Tibial artery (tissue), 4 donors: Measurements from ENCODE around the gene LGALS3BP.

Experiments used
- DNase-seq, 2 donors: peaks; one replicate each; pipeline ENCODE4 v3.0.0-alpha.2; 2019
- H3K27ac ChIP-seq, 2 donors: fragments of 200-600 bp; sonication (generic) in 1 of 2; 1 replicate in 1 of 2; 2 replicates in 1 of 2; pipeline ENCODE4 v1.5.1; 2018 to 2019; ENCODE audit warnings: mild to moderate bottlenecking in 1 of 2
- H3K27me3 ChIP-seq, 2 donors: fragments of 200-600 bp; sonication (generic) in 1 of 2; one replicate each; pipeline versions ENCODE4 v1.5.1 to v1.6.0; 2016 to 2019
- H3K36me3 ChIP-seq, 3 donors: fragments of 200-600 bp; sonication (generic) in 2 of 3; one replicate each; pipeline ENCODE4 v1.5.1; 2016 to 2019; ENCODE audit warnings: mild to moderate bottlenecking in 2 of 3
- H3K4me1 ChIP-seq, 4 donors: fragments of 200-600 bp; sonication (generic) in 2 of 4; 1 replicate in 3 of 4; 2 replicates in 1 of 4; pipeline ENCODE4 v1.5.1; 2016 to 2019
- H3K4me3 ChIP-seq, 2 donors: fragments of 200-600 bp; sonication (generic) in 1 of 2; 1 replicate in 1 of 2; 2 replicates in 1 of 2; pipeline ENCODE4 v1.5.1; 2018 to 2019; ENCODE audit warnings: mild to moderate bottlenecking in 2 of 2
- H3K9me3 ChIP-seq, 3 donors: fragments of 200-600 bp; sonication (generic) in 1 of 3; one replicate each; pipeline ENCODE4 v1.5.1; 2016 to 2019
- intact Hi-C: fragments of 100-400 bp; cut with DNase I; formaldehyde crosslinking; loops from one replicate; pipeline ENCODE4 v1.15.0; 2023; ENCODE audit warnings: low total_unique reads
- TF ChIP-seq, protein P1 (sequence below), 2 experiments: fragments of 200-600 bp in 1 of 2; fragments of 450-650 bp in 1 of 2; IDR thresholded peaks; one replicate each; pipeline ENCODE4 v1.5.1; 2017 to 2019; ENCODE audit warnings: antibody characterized with exemption in 2 of 2, mild to moderate bottlenecking in 1 of 2, moderate library complexity in 1 of 2

Gene LGALS3BP

DNA sequence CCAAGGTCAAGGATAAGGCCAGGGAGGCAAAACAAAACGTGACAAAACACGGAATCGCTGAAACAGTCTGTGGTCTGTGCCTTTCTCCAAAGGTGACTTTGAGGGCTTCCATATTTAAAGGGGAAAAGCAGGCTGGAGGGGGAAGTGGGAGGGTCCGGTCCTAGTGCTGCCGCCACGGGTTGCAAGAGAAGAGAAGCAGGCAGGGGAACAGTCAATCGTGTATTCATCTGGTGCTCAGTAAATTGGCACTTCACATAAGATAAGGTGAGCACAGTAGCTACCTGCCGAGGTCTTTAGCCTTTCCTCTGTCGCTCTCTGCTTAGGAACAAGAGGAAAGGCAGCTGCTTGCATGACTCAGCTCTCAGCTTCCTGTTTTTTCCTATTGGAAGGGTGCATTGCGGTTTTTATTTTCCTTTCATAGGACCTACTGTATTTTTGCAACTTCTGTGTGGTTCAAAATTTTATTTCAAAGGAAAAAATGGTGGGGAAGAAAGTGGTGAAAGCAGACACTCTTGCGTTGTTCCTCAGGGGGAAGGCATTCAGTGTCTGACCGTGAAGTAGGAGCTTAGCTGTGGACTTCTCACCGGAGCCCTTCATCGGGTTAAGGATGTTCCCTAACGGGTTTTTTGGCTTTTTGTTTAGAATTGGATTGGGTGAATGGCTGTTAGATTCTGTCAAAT, 7.1 kb upstream of the LGALS3BP start:
- intact Hi-C loops = no loop called here
- H3K27me3 ChIP-seq = no peaks in the 10 kb centered on the region
- H3K9me3 ChIP-seq = no peaks in the 10 kb centered on the region
- H3K36me3 ChIP-seq = peaks cover 15 to 19% (median 19%) of the 10 kb centered on the region in 3 donors
- H3K27ac ChIP-seq = peak overlapping the region; percentile 25 to 36
- peak overlapping the region; percentile 28 to 36 for H3K4me3 ChIP-seq
- DNase-seq = no peak
- TF ChIP-seq, protein P1, sequence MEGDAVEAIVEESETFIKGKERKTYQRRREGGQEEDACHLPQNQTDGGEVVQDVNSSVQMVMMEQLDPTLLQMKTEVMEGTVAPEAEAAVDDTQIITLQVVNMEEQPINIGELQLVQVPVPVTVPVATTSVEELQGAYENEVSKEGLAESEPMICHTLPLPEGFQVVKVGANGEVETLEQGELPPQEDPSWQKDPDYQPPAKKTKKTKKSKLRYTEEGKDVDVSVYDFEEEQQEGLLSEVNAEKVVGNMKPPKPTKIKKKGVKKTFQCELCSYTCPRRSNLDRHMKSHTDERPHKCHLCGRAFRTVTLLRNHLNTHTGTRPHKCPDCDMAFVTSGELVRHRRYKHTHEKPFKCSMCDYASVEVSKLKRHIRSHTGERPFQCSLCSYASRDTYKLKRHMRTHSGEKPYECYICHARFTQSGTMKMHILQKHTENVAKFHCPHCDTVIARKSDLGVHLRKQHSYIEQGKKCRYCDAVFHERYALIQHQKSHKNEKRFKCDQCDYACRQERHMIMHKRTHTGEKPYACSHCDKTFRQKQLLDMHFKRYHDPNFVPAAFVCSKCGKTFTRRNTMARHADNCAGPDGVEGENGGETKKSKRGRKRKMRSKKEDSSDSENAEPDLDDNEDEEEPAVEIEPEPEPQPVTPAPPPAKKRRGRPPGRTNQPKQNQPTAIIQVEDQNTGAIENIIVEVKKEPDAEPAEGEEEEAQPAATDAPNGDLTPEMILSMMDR (IDR thresholded peaks at IDR 0.05) = no peak
- H3K4me1 ChIP-seq = peaks cover 0 to 14% (median 11%) of the 10 kb centered on the region in 4 donors

DNA sequence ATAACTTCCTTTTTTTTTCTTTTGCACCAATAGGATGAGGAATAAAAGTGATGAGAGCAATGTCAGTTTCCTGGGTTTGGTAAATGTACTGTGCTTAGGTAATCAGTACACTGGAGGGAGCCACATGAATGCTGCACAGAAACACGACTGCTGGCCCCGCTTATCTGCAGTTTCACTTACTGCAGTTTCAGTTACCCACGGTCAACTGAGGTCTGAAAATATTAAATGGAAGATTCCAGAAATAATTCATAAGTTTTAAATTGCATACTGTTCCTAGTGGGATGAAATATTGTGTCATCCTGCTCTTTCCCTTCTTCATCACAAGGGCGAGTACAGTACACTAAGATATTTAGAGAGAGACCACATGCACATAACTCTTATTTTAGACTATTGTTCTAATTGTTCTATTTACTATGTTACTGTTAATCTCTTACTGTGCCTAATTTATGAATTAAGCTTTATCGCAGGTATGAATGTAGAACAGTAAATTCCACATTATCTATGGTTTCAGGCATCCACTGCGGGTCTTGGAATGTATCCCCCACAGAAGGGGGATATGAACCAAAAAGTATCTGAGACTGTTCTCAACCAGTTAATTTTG, 6.4 kb upstream of the LGALS3BP start:
- TF ChIP-seq, protein P1 (IDR thresholded peaks at IDR 0.05) = peak; percentile 12 to 20
- H3K27me3 ChIP-seq = no peaks in the 10 kb centered on the region
- intact Hi-C loops = no loop called here
- H3K4me3 ChIP-seq = peak overlapping the region; percentile 28 to 36
- H3K27ac ChIP-seq = peak overlapping the region; percentile 25 to 36
- H3K4me1 ChIP-seq = peaks cover 0 to 14% (median 11%) of the 10 kb centered on the region in 4 donors
- no peak for DNase-seq
- peaks cover 13 to 14% (median 13%) of the 10 kb centered on the region in 3 donors for H3K36me3 ChIP-seq
- no peaks in the 10 kb centered on the region for H3K9me3 ChIP-seq

DNA sequence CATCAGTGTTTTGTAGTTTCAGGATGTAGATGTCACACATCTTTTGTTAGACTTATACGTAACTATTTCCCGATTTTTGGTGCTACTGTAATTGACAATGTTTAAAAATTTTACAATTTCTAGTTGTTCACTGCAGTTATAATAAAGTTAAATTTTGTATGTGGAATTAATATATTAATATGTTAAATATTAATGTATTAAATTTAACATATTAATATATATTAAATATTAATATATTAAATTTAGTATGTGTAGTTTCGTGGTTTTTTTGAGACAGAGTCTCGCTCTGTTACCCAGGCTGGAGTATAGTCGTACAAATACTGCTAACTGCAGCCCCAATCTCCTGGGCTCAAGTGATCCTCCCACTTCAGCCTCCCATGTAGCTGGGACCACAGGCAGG, 5.7 kb upstream of the LGALS3BP start:
- Histone ChIP-seq H3K27me3 (no peaks in the 10 kb centered on the region), H3K36me3 (peaks cover 5 to 6% (median 5%) of the 10 kb centered on the region in 3 donors), H3K9me3 (no peaks in the 10 kb centered on the region), H3K27ac (no peak overlapping the region), H3K4me1 (peaks cover 0 to 17% (median 11%) of the 10 kb centered on the region in 4 donors), H3K4me3 (no peak overlapping the region)
- TF ChIP-seq, protein P1 (IDR thresholded peaks at IDR 0.05) = no peak
- DNase-seq = no peak
- intact Hi-C loops = no loop called here

DNA sequence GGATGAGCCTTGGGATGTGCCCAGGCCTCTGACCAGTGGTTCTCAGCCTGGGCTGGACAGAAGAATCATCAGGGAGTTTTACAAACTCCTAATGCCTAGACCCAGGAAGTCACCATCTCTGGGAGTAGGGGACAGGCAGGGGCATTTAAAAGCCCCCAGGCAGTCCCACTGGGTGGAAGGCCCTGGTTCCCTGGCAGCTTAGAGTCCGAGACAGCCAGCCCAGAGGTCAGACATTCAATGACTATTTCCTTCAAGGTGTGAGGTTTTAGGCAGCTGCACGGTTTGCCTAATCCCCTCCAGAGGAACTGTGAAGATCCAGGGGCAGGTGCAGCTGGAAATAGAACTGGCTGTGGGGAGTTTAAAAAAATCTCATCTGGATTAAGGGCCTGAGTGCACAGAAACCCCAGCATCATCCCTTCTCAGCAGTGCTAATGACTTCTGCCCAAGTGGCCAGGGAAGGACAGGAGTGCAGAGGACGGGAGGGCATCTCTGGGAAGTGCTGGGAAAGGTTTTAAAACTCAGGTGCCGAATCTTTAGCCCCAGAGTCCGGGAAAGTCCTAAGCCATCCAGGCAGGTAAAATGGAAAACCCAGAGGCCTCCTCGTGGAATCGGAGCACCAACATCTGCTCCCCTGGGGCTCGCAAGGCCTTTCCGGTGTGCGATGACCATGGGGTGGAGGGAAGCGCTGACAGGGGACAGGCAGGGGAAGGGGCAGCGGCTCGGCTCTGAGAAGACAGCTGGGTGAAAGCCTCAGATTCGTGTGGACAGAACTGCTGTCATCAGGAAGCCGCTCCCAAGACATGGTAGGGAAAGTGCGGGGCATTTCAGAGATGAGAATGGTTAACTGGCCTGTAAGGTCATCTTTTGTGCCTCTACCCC, 1.5 kb upstream of the LGALS3BP start:
- Histone ChIP-seq H3K4me3 (no peak overlapping the region), H3K4me1 (peaks cover 0 to 42% (median 35%) of the 10 kb centered on the region in 4 donors), H3K9me3 (no peaks in the 10 kb centered on the region), H3K27me3 (no peaks in the 10 kb centered on the region), H3K36me3 (no peaks in the 10 kb centered on the region), H3K27ac (no peak overlapping the region)
- TF ChIP-seq, protein P1 (IDR thresholded peaks at IDR 0.05) = no peak
- intact Hi-C loops = no loop called here
- no peak for DNase-seq

DNA sequence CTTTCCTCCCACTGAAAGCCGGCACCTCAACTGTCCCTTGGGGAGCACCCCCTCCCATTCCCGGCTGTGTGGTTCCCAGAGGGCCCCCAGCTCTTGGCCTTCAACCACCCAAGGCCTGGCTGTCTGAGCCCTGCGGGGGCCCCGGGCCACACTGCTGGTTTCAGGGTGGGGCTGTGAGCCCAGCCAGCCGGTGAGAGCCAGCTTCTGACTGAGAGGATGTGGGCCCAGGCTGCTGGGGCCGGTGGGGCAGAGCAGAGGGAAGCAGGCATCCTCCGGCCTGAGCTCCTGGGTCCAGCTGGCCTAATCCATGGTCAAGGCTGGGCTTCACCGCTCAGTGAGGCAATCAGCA, 875 bp upstream of the LGALS3BP start:
- peaks cover 0 to 47% (median 36%) of the 10 kb centered on the region in 4 donors for H3K4me1 ChIP-seq
- H3K4me3 ChIP-seq = no peak overlapping the region
- intact Hi-C loops = no loop called here
- H3K9me3 ChIP-seq = no peaks in the 10 kb centered on the region
- H3K36me3 ChIP-seq = no peaks in the 10 kb centered on the region
- no peaks in the 10 kb centered on the region for H3K27me3 ChIP-seq
- H3K27ac ChIP-seq = peak overlapping the region in 1 of 2 donors; percentile 60
- no peak for DNase-seq
- TF ChIP-seq, protein P1 (IDR thresholded peaks at IDR 0.05) = no peak
